GM12891 (cell line): ENCODE measurements around the gene ASRGL1.

Source experiments
- PAX5 ChIP-seq: IDR thresholded peaks from 2 replicates; pipeline ENCODE4 v1.6.1; 2011; ENCODE audit warnings: low read length, moderate library complexity, mild to moderate bottlenecking; ENCODE audit not compliant: insufficient read depth, severe bottlenecking
- POLR2A ChIP-seq: IDR thresholded peaks from 2 replicates; pipeline ENCODE4 v1.6.1; 2011; ENCODE audit warnings: low read depth, low read length, control low read depth
- POLR2AphosphoS5 ChIP-seq: IDR thresholded peaks from 2 replicates; pipeline ENCODE4 v1.6.1; 2011; ENCODE audit warnings: low read depth, low read length, control low read depth
- SPI1 ChIP-seq: IDR thresholded peaks from 2 replicates; pipeline ENCODE4 v1.6.1; 2011; ENCODE audit warnings: low read depth, low read length, control low read depth
- TAF1 ChIP-seq: IDR thresholded peaks from 2 replicates; pipeline ENCODE4 v1.6.1; 2011; ENCODE audit warnings: low read depth, low read length, control low read depth

DNA sequence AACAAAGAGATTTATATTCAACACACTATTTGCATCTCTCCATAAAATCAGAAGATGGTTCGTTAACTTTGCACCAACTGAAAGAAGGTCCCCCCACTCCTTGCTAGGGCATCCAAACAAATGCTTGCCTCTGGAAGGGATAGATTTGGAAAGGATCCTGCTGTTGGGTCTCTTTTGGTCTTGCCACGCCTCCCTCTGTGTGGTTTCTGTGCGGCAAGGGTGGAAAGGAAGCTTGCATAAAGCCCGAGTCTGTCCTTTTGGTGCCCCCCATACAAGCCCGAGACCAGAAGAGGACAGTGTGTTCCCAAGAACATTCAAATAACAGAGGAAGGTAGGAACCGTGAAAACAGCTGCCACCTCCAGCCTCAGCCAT is 96.6 kb downstream of the ASRGL1 start:
- TF ChIP-seq POLR2A (no peak), POLR2AphosphoS5 (no peak), SPI1 (no peak), TAF1 (no peak), PAX5 (no peak)
